Adrenal gland (tissue), 5 donors: Measurements from ENCODE around the gene RAX2.

ENCODE experiments used
- POLR2A ChIP-seq, 2 donors: fragments of 450-650 bp; IDR thresholded peaks; one replicate each; pipeline ENCODE4 v1.6.1; 2017; ENCODE audit warnings: antibody characterized with exemption in 2 of 2, mild to moderate bottlenecking in 2 of 2, moderate library complexity in 1 of 2
- TF ChIP-seq, protein P1 (sequence below), 6 experiments: fragments of 450-650 bp in 4 of 6; fragments of 200-600 bp in 2 of 6; sonication (generic) in 1 of 6; IDR thresholded peaks; 1 replicate in 5 of 6; 2 replicates in 1 of 6; pipeline versions ENCODE4 v1.5.1 to v1.8.0; 2016 to 2021; ENCODE audit warnings: antibody characterized with exemption in 6 of 6, mild to moderate bottlenecking in 2 of 6, moderate library complexity in 1 of 6
- donor health status: DM: no; HTN: no; CAD: no.

- TF ChIP-seq, protein P1, sequence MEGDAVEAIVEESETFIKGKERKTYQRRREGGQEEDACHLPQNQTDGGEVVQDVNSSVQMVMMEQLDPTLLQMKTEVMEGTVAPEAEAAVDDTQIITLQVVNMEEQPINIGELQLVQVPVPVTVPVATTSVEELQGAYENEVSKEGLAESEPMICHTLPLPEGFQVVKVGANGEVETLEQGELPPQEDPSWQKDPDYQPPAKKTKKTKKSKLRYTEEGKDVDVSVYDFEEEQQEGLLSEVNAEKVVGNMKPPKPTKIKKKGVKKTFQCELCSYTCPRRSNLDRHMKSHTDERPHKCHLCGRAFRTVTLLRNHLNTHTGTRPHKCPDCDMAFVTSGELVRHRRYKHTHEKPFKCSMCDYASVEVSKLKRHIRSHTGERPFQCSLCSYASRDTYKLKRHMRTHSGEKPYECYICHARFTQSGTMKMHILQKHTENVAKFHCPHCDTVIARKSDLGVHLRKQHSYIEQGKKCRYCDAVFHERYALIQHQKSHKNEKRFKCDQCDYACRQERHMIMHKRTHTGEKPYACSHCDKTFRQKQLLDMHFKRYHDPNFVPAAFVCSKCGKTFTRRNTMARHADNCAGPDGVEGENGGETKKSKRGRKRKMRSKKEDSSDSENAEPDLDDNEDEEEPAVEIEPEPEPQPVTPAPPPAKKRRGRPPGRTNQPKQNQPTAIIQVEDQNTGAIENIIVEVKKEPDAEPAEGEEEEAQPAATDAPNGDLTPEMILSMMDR (IDR thresholded peaks at IDR 0.05) = no peak
- TF ChIP-seq POLR2A (IDR thresholded peaks at IDR 0.05) = no peak
Measured at GRCh38 chr19:3746371-3747056, 25.5 kb downstream of the RAX2 start.
